AG08395 (cell line): ENCODE data around the gene EYA4.

Experiments
- DNase-seq: peaks from one replicate; pipeline ENCODE4 v3.0.0; 2012; ENCODE audit warnings: mixed read lengths, low spot score

Gene EYA4

GRCh38 chr6:133289733-133290306, 48.7 kb downstream of the EYA4 start:
- no peak for DNase-seq

GRCh38 chr6:133290930-133291329, 49.8 kb downstream of the EYA4 start:
- no peak for DNase-seq

GRCh38 chr6:133291671-133292070, 50.5 kb downstream of the EYA4 start:
- no peak for DNase-seq

GRCh38 chr6:133297657-133298056, 56.5 kb downstream of the EYA4 start:
- DNase-seq, result no peak

- no peak for DNase-seq
Measured at GRCh38 chr6:133298335-133298734, 57.2 kb downstream of the EYA4 start.

- no peak for DNase-seq
Measured at GRCh38 chr6:133298801-133299200, 57.6 kb downstream of the EYA4 start.

GRCh38 chr6:133300896-133301295, 59.7 kb downstream of the EYA4 start:
- no peak for DNase-seq

GRCh38 chr6:133301835-133302234, 60.7 kb downstream of the EYA4 start:
- no peak for DNase-seq

- no peak for DNase-seq
Measured at GRCh38 chr6:133306931-133307330, 65.8 kb downstream of the EYA4 start.

- DNase-seq, result no peak
Measured at GRCh38 chr6:133309579-133309978, 68.4 kb downstream of the EYA4 start.

- no peak for DNase-seq
Measured at GRCh38 chr6:133312006-133312405, 70.8 kb downstream of the EYA4 start.

GRCh38 chr6:133313068-133313467, 71.9 kb downstream of the EYA4 start:
- DNase-seq, result no peak

- DNase-seq, result no peak
Measured at GRCh38 chr6:133314947-133315346, 73.8 kb downstream of the EYA4 start.

- no peak for DNase-seq
Measured at GRCh38 chr6:133315811-133316210, 74.7 kb downstream of the EYA4 start.

GRCh38 chr6:133317704-133318103, 76.5 kb downstream of the EYA4 start:
- no peak for DNase-seq

GRCh38 chr6:133326584-133326983, 85.4 kb downstream of the EYA4 start:
- DNase-seq, result no peak

- no peak for DNase-seq
Measured at GRCh38 chr6:133333852-133334251, 92.7 kb downstream of the EYA4 start.

GRCh38 chr6:133337308-133337707, 96.2 kb downstream of the EYA4 start:
- DNase-seq, result no peak

GRCh38 chr6:133339543-133340384, 98.6 kb downstream of the EYA4 start:
- DNase-seq, result no peak

- DNase-seq, result no peak
Measured at GRCh38 chr6:133340557-133340956, 99.4 kb downstream of the EYA4 start.

- no peak for DNase-seq
Measured at GRCh38 chr6:133341607-133342158, 100.5 kb downstream of the EYA4 start.

GRCh38 chr6:133343220-133343619, 102.1 kb downstream of the EYA4 start:
- no peak for DNase-seq

- no peak for DNase-seq
Measured at GRCh38 chr6:133348846-133349245, 107.7 kb downstream of the EYA4 start.
